ENCODE measurements around the gene MRPL53. TPM values are rescaled to one million over a fixed set of nuclear protein-coding genes. Genes with fewer than 3 reads are reported as not detected.

Gene MRPL53
- total and polyA plus RNA-seq, 9 of the 15 experiments (the other 6 are each of a cell fraction or from before 2014, with no cell fraction given), result 11.5 to 87.9 (median 41.1) TPM

DNA sequence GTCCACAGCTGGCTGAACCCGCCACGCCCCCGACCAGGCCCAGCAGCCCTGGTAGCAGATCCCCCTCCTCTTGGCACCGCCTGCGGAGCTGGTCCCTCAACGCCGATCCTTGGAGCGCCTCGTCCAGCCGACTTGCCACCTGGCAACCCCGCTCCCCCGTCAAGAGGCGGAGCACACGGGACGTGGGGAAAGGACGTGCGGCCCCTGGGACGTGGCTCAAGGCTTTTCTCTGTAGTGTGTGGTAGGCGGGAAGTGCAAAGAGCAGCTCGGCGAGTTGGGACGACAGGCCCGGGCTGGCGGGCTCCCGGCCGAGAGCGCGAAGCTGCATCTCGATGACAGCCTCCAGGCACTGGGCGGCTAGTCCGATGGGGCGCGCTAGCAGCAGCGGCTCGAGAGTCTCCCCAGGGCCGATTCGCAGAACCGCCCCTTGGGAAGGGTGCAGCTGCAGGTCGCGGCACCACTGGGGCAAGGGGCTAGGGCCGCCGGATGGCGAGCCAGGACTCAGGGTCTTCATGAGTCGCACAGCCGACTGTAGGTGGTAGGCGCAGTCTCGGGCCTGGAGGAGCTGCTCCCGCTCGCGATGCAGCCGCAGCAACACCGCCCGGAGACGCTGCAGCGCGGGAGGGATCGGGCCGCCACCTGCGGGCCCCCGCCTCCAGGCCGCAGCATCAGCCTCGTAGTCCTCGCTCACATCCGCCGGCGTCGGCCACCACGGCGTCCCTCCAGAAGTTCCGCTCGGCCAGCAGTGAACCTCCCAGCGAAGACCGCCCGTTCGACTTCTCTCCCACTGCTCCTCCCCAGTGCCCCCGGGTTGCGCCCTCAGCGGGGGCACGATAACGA, 9.7 kb upstream of the MRPL53 start:
- peaks cover 32% of the 10 kb centered on the region for H3K79me2 ChIP-seq (ENCODE audit: control insufficient read depth, insufficient read depth, low read length)
- ATAC-seq (peak; percentile 73), FAIRE-seq (no peak), DNase-seq (ENCODE audit: extremely low read depth in 1 of 4, low spot score in 3 of 4) (peak; percentile 51 to 58 (median 56))
- in situ Hi-C loops (cut with MboI), result no loop called here
- intact Hi-C loops (cut with micrococcal nuclease), result loop anchor here (2.0 kb wide), 2 partner anchors 27 to 47 kb away; partner anchors contain the start of genes AUP1, HTRA2 and INO80B
- H3K9ac ChIP-seq (ENCODE audit: insufficient read depth in 1 of 2, low read depth in 2 of 2, low read length in 2 of 2), result peak overlapping the region; percentile 83 to 93
- H3K4me1 ChIP-seq (replicated peaks in 1 of 2; ENCODE audit: control insufficient read depth in 2 of 2, insufficient read depth in 2 of 2, low read length in 2 of 2), result peaks cover 8 to 23% of the 10 kb centered on the region in 2 experiments; a peak in 4 of 5 replicates
- peaks cover 32% of the 10 kb centered on the region for H3K36me3 ChIP-seq (ENCODE audit: control insufficient read depth, insufficient read depth, low read length)
- WGBS (ENCODE audit: insufficient coverage, low coverage, missing lambda C conversion rate), result 5% methylated on average over 76 of the region's 80 CpGs
- H2AFZ ChIP-seq (ENCODE audit: low read depth, low read length), result peak overlapping the region; percentile 100
- ChIA-PET CTCF (ENCODE audit: low intra/inter-chr PET ratio) (interaction anchor here (0.7 to 2.0 kb wide), 3 partner anchors 27 to 106 kb away, joined by 3 to 12 read pairs (median 6); partner anchors contain the start of gene INO80B), POLR2A (interaction anchor here (0.6 to 3.9 kb wide), 15 partner anchors 9 to 276 kb away, joined by 3 to 28 read pairs (median 4); partner anchors contain the start of genes INO80B, MOGS, MRPL53 and WBP1)
- peak overlapping the region; percentile 92 for H3K27ac ChIP-seq (ENCODE audit: extremely low read depth, low read depth, low read length)
- H4K20me1 ChIP-seq (replicated peaks; ENCODE audit: control insufficient read depth, insufficient read depth, low read length), result no peaks in the 10 kb centered on the region; the same call in 1 of the 2 replicates
- H3K9me3 ChIP-seq (replicated peaks; ENCODE audit: control insufficient read depth, insufficient read depth, low read depth, low read length), result no peaks in the 10 kb centered on the region
- peak overlapping the region; percentile 86 for H3K4me3 ChIP-seq
- H3K27me3 ChIP-seq (ENCODE audit: control insufficient read depth in 2 of 2, insufficient read depth in 2 of 2, low read length in 2 of 2), result no peaks in the 10 kb centered on the region
- BruUV-seq (replicated peaks), result TSS peak; percentile 74
- no peaks in the 10 kb centered on the region for H3K9me1 ChIP-seq (ENCODE audit: control insufficient read depth, insufficient read depth, low read length)
- H3K4me2 ChIP-seq (ENCODE audit: insufficient read depth, low read length), result peak overlapping the region; percentile 99
- TF ChIP-seq ZNF696 (CRISPR knock-in tag; conservative IDR thresholded peaks at IDR 0.05) (no peak), ZFP1 (CRISPR knock-in tag; IDR thresholded peaks at IDR 0.05) (no peak), MAZ (CRISPR knock-in tag; conservative IDR thresholded peaks at IDR 0.05 in 1 of 2, IDR thresholded peaks at IDR 0.05 in 1 of 2) (0 out of 4 replicates have a peak, but pooled peaks of 1 of the 2 experiments have one; percentile 50), POLR2AphosphoS2 (IDR thresholded peaks at IDR 0.05; ENCODE audit: low read length) (no peak), ZNF324 (CRISPR knock-in tag; IDR thresholded peaks at IDR 0.05) (no peak), CHD1 (IDR thresholded peaks at IDR 0.05; ENCODE audit: low read length) (peak; percentile 79), MCM2 (IDR thresholded peaks at IDR 0.05; ENCODE audit: low read depth) (no peak), NR4A1 (CRISPR knock-in tag; IDR thresholded peaks at IDR 0.05) (0 out of 2 replicates have a peak, but pooled peaks have one; percentile 40), NR4A1 (tag; IDR thresholded peaks at IDR 0.05) (no peak), HDAC1 (IDR thresholded peaks at IDR 0.05) (no peak), NR1H2 (CRISPR knock-in tag; IDR thresholded peaks at IDR 0.05) (0 out of 2 replicates have a peak, but pooled peaks have one; percentile 24)
- TF ChIP-seq, protein P1, sequence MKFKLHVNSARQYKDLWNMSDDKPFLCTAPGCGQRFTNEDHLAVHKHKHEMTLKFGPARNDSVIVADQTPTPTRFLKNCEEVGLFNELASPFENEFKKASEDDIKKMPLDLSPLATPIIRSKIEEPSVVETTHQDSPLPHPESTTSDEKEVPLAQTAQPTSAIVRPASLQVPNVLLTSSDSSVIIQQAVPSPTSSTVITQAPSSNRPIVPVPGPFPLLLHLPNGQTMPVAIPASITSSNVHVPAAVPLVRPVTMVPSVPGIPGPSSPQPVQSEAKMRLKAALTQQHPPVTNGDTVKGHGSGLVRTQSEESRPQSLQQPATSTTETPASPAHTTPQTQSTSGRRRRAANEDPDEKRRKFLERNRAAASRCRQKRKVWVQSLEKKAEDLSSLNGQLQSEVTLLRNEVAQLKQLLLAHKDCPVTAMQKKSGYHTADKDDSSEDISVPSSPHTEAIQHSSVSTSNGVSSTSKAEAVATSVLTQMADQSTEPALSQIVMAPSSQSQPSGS (CRISPR knock-in tag; IDR thresholded peaks at IDR 0.05), result 0 out of 2 replicates have a peak, but pooled peaks have one; percentile 32
- TF ChIP-seq, protein P2, sequence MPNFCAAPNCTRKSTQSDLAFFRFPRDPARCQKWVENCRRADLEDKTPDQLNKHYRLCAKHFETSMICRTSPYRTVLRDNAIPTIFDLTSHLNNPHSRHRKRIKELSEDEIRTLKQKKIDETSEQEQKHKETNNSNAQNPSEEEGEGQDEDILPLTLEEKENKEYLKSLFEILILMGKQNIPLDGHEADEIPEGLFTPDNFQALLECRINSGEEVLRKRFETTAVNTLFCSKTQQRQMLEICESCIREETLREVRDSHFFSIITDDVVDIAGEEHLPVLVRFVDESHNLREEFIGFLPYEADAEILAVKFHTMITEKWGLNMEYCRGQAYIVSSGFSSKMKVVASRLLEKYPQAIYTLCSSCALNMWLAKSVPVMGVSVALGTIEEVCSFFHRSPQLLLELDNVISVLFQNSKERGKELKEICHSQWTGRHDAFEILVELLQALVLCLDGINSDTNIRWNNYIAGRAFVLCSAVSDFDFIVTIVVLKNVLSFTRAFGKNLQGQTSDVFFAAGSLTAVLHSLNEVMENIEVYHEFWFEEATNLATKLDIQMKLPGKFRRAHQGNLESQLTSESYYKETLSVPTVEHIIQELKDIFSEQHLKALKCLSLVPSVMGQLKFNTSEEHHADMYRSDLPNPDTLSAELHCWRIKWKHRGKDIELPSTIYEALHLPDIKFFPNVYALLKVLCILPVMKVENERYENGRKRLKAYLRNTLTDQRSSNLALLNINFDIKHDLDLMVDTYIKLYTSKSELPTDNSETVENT (CRISPR knock-in tag; IDR thresholded peaks at IDR 0.05), result peak; percentile 33; the same call in 1 of the 2 replicates
- TF ChIP-seq, protein P3, sequence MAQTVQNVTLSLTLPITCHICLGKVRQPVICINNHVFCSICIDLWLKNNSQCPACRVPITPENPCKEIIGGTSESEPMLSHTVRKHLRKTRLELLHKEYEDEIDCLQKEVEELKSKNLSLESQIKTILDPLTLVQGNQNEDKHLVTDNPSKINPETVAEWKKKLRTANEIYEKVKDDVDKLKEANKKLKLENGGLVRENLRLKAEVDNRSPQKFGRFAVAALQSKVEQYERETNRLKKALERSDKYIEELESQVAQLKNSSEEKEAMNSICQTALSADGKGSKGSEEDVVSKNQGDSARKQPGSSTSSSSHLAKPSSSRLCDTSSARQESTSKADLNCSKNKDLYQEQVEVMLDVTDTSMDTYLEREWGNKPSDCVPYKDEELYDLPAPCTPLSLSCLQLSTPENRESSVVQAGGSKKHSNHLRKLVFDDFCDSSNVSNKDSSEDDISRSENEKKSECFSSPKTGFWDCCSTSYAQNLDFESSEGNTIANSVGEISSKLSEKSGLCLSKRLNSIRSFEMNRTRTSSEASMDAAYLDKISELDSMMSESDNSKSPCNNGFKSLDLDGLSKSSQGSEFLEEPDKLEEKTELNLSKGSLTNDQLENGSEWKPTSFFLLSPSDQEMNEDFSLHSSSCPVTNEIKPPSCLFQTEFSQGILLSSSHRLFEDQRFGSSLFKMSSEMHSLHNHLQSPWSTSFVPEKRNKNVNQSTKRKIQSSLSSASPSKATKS (CRISPR knock-in tag; IDR thresholded peaks at IDR 0.05), result no peak
